ENCODE data around the gene SH3RF3.

The SH3RF3 gene

DNA sequence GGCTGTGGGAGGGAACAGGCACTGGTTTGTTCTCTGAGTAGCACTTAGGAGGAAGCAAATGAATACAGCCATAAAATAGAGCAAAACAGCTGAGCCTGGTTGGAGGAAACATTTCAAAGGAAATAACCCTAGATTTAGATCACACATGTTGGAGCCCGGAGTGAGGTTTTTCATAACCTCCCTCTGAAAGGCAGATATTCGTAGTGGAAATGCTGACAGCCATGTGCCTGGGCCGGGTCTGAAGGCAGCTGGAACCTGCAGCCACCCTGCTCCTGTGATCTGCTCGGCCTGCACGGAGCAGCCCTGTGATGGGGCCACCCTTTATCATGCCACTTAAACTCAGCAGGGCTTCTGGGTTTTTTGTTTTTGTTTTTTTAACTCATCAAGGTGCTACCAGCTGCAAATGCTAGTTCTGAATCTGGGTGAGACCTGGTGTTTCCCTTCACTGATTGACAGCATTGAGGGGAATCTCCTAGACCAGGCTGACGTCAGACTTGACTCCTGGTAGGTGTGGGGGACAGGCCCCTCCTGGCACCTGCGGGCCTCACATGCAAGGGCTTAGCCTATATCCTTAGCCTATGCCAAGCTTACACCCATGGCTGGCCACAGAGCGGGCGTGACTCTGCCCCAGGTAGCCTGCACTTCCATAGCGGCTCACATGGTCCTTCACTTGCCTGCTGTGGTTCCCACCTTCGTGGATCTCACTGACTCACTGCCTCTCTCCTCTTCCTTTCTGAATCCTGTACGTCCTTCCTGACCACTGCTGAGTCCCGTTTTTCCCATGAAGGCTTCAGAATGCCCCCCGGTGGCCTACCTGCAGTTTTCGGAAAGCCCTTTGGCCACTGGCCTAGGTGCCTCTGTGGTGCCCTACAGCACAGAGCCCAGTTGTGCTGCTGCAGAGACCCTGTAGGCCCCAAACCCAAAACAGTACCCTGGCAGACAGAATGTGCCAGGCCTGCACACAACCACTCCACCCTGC is 267.5 kb downstream of the SH3RF3 start:
- DNase-seq (ENCODE audit: low spot score): no peak

GRCh38 chr2:109397893-109398292 is 268.9 kb downstream of the SH3RF3 start:
- no peak for DNase-seq (ENCODE audit: low spot score)

DNA sequence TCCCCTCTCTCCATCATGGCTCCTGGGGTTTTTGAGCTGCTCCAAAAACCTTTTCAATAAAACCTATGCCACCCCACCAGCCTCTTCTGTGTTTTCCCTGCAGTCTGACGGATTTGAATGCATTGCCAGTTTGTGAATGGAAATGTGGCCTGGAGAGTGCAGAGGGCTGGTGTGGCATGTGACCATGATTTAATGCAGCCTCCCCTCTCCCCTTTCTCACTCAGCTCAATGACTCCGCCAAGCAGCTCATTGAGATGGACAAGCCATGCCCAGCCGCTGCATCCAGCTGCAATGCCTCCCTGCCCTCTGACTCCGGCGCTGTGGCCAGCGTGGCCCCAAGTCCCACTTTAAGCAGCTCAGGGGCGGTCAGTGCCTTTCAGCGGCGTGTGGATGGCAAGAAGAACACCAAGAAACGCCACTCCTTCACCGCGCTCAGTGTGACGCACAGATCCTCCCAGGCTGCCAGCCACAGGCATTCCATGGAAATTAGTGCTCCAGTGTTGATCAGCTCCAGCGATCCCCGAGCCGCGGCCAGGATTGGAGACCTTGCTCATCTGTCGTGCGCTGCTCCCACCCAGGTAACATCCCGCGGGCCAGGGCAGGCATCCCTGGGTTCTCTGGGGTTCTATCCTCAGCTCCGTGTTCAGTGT is 269.5 kb downstream of the SH3RF3 start:
- no peak for DNase-seq (ENCODE audit: low spot score)

GRCh38 chr2:109399066-109399465 is 270.1 kb downstream of the SH3RF3 start:
- no peak for DNase-seq (ENCODE audit: low spot score)

DNA sequence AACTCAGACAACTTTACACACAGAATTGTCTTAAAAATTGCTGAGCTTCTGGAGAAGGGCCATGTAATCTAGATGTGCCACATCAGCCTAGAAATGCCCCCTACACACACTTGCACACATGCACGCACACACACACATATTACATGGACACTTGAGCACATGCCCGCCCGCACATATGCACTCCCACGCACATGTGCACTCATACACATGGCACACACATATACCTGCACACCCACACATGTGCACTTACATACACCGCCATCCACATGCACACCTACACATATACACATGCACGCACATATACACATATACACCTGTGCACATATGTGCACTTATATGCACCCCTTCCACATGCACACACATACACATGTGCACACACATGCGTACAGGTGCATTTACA is 271.1 kb downstream of the SH3RF3 start:
- no peak for DNase-seq (ENCODE audit: low spot score)

DNA sequence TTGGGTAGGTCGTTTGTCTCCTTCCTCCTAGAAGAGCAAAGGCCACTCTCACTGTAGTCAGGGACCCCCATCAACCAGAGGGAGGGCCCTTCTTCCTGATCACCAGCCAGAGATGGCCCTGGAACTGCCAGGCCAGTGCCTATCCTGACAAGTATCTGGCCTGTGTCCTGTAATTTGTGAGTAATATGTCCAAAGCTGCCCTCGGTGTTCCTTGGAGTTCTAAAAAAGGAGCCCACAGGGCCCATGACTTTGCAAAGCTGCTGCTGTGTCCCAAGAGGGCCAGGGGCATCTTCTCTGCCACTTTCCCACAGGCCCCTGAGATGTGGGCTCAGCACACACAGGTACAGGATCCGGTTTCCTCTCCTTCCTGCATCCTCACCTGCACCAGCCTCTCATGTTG is 272.4 kb downstream of the SH3RF3 start:
- no peak for DNase-seq (ENCODE audit: low spot score)

- DNase-seq (ENCODE audit: low spot score): no peak
These were observed 273.2 kb downstream of the SH3RF3 start for GRCh38 chr2:109402180-109402579.

GRCh38 chr2:109402980-109403840 is 274.2 kb downstream of the SH3RF3 start:
- no peak for DNase-seq (ENCODE audit: low spot score)

GRCh38 chr2:109403841-109404201 is 274.8 kb downstream of the SH3RF3 start:
- no peak for DNase-seq (ENCODE audit: low spot score)

- DNase-seq (ENCODE audit: low spot score): no peak
These were observed 275.7 kb downstream of the SH3RF3 start for GRCh38 chr2:109404681-109405080.

- DNase-seq (ENCODE audit: low spot score): no peak
These were observed 276.9 kb downstream of the SH3RF3 start for GRCh38 chr2:109405873-109406272.

DNA sequence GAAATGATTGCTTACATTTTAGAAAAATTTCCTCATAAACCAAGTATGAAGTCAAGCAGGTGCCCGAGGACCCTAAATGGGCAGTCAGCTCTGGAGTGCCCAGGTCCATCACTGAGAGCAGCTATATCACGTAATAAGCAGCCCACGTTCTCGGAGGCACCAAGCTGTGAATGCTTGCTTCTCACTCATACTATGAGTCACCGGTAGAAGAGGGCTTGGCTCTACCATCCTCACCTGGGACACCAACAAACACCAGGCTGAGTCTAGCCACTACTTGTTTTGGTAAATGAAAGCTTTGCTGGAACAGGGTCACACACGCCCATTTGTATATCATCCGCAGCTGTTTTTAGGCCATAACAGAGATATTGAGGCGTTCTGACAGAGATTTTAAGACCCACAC is 277.3 kb downstream of the SH3RF3 start:
- DNase-seq (ENCODE audit: low spot score): no peak

DNA sequence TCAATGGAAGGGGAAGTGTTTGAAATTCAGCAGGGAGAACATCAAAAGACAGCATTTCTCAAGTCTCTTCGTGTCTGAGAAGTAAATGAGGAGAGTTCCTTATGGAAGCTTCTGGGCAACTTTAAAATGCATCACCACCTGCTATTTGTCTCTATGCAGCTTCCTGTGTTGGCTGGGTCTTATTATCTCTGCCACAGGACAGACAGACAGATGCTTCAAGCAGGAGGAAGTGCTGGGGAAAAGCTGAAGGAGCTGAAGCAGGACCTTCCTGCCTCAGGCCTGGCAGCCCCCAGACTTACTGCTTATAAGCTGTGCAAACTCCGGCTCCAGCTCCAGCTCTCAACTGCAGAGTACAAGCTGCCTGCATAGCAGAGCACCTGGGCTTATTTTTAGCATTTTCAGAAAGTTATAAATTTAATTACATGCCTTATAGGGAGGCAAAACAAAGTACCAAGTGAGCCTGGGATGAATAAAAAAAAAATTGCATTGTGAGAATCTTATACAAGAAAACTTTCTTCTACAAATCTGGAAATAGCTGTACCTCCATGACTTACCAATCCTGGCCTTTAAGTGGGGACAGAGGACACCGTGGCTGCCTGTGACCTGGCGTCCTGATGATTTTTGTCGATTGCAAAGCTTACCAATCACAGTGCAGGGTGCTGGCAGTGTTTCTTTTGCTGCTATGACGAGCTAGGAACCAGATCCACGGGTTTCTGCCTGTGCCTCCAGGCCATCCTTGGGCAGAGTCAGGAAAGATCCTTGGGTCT is 278.5 kb downstream of the SH3RF3 start:
- DNase-seq (ENCODE audit: low spot score): no peak

GRCh38 chr2:109408043-109408335 is 279.0 kb downstream of the SH3RF3 start:
- no peak for DNase-seq (ENCODE audit: low spot score)

- no peak for DNase-seq (ENCODE audit: low spot score)
These were observed 280.5 kb downstream of the SH3RF3 start for GRCh38 chr2:109409321-109410038.

- DNase-seq (ENCODE audit: low spot score): no peak
These were observed 281.2 kb downstream of the SH3RF3 start for GRCh38 chr2:109410039-109410815.

GRCh38 chr2:109411640-109412325 is 282.8 kb downstream of the SH3RF3 start:
- no peak for DNase-seq (ENCODE audit: low spot score)

DNA sequence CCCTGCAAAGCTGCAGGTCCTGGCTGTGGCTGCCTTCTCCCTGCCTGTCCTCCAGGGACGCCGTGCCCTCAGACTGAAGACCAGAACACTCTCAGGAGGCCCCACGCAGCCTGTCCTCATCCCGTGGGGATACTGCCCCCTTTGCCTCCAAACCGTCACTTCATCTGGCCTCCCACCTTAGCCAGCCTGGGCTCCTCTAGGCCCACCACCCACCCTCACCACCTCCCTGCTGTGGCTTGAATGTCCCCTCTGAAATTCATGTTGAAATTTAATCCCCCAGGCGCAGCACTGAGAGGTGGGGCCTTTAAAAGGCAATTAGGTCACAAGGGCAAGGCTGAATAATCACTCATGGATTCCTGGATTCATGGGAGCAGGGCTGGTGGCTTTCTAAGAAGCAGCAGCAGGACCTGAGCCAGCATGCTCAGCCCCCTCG is 286.6 kb downstream of the SH3RF3 start:
- DNase-seq (ENCODE audit: low spot score): no peak

DNA sequence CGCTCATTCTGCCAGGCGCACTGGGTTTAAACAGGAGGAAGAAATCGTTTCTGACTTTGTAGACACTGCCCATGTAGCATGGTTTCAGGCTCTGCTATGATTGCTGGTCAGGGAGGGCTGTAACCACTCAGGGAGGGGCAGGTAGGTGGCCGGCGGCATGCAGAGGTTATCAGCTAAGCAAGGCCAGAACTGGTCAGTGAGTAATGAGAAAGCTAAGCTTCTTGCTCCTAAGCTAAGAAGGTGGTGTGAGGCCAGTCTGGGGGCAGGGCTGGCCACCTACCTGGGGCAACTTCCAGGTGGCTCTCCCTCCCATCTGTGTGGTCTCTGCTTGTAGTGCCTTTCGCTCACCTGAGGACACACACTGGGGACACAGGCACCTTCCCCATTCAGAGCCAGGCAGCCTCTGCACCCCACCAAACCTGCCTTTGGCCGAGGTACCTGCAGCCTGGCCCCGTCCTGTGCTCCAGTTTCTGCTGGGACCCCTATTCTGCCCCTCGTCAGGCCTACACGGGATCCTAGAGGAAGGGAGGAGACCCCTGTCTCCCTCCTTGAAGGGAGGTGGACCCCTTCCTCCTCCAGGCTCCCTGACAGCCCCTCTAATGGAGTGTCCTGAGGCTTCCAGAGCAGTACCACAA is 288.8 kb downstream of the SH3RF3 start:
- no peak for DNase-seq (ENCODE audit: low spot score)

All from NAMALWA (cell line).